Activated naive CD4-positive, alpha-beta T cell treated with anti-CD3 and anti-CD28 coated beads, Interleukin-2, amount 50 U/mL, for 24 hours (primary cell): ENCODE data around the gene POC1A.
"Not testable (repeated sequence)": the region's sequence is repeated elsewhere in the genome, so short reads cannot be mapped to it uniquely, and the experiment has no call there.

ENCODE experiments used
- H3K27ac Mint-ChIP-seq: one replicate; pipeline ENCODE4 v1.8.0; 2021; ENCODE audit warnings: mild to moderate bottlenecking, mixed read lengths
- H3K27me3 Mint-ChIP-seq: one replicate; pipeline ENCODE4 v1.8.0; 2021; ENCODE audit warnings: mixed read lengths
- H3K36me3 Mint-ChIP-seq: one replicate; pipeline ENCODE4 v1.8.0; 2021; ENCODE audit warnings: mixed read lengths
- H3K4me1 Mint-ChIP-seq: one replicate; pipeline ENCODE4 v1.8.0; 2021; ENCODE audit warnings: mixed read lengths
- H3K4me3 Mint-ChIP-seq: one replicate; pipeline ENCODE4 v1.8.0; 2021; ENCODE audit warnings: mild to moderate bottlenecking, mixed read lengths
- H3K9me3 Mint-ChIP-seq: one replicate; pipeline ENCODE4 v1.8.0; 2021; ENCODE audit warnings: mixed read lengths

The POC1A gene

DNA sequence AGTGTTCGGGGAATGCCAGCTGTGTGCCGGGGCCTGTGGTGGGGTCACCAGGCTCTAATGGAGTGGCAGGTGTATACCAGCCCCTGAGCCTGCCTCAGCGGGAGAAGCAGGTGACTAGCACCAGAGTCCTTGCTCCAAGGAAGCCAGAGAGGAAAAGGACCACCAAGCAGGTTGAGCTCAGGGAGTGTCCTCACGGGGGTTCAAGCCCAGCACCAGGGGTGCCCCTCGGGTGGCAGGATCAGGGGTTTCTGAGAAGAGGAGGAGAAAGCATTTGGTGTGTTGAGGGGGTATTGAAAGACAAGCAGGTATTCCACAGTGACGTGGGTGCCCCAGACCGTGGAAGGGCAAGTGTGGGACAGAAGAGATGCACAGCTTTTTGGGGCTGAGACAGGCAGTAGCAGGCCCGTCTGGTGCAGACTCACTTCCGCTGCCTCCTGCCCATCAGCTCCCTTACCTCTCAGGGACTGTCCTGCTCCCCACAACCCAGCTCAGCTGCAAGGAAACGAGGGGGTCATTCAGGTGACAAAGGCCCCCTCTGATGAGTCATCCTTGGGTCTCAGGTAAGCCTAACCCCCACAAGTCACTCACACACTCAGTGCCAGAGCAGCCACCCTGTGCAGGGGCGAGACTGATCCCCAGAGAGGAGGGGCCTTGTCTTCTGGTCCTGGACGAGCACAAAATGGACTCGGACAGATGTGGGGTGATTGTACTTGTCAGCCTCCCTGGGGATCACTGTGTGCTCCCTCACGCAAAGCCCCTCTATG is 21.4 kb upstream of the POC1A start:
- no peaks in the 10 kb centered on the region for H3K9me3 Mint-ChIP-seq
- H3K36me3 Mint-ChIP-seq: no peaks in the 10 kb centered on the region
- no peak overlapping the region for H3K4me3 Mint-ChIP-seq
- H3K4me1 Mint-ChIP-seq: peaks cover 4% of the 10 kb centered on the region
- no peaks in the 10 kb centered on the region for H3K27me3 Mint-ChIP-seq
- no peak overlapping the region for H3K27ac Mint-ChIP-seq

DNA sequence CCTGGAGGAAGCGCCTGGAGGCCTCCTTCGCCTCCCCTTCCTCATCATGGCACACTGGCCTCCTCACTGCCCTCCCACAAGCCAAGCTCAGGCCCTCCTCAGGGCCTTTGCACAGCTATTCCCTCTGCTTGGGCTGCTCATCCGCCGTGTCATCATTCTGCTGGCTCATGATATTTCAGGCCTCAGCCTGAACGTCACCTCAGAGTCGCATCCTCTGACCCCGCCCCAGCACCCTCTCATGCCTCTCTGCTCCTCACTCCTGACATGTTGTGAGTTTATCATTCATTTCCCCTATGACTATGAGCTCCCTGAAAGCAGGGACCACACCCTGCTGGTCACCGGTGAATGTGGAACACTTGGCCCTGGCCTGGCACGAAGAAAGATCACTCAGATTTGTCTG is 20.7 kb upstream of the POC1A start:
- H3K4me3 Mint-ChIP-seq: no peak overlapping the region
- no peak overlapping the region for H3K27ac Mint-ChIP-seq
- no peaks in the 10 kb centered on the region for H3K9me3 Mint-ChIP-seq
- H3K36me3 Mint-ChIP-seq: no peaks in the 10 kb centered on the region
- peaks cover 4% of the 10 kb centered on the region for H3K4me1 Mint-ChIP-seq
- H3K27me3 Mint-ChIP-seq: no peaks in the 10 kb centered on the region

- Mint-ChIP-seq H3K9me3 (no peaks in the 10 kb centered on the region), H3K36me3 (no peaks in the 10 kb centered on the region), H3K27ac (no peak overlapping the region), H3K27me3 (no peaks in the 10 kb centered on the region), H3K4me3 (no peak overlapping the region), H3K4me1 (peaks cover 4% of the 10 kb centered on the region)
Observed at GRCh38 chr3:52173101-52173500, 18.9 kb upstream of the POC1A start.

DNA sequence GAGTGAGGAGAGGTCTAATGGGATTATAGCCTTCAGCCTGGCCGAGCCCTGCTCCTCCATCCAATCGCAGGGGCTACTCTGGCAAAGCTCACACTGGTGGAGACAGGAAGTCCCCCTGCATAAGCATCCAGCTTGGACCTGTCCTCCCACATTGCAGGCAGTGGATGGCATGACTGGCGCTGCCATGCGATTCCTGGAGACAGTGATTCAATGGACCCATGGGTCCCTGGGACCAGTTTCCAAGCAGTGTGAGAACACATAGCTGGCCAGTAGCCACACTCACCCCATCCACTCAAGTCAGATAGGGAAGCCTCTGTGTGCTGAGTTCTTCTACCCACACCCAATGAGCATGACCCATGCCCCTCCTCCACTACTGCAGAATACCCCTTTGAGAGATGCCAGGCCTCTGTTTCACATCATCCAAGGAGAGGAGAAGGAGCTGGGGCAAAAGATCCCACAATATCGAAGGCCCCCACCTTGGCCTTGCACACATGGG is 18.1 kb upstream of the POC1A start:
- no peaks in the 10 kb centered on the region for H3K9me3 Mint-ChIP-seq
- H3K27ac Mint-ChIP-seq: no peak overlapping the region
- no peaks in the 10 kb centered on the region for H3K36me3 Mint-ChIP-seq
- no peak overlapping the region for H3K4me3 Mint-ChIP-seq
- peaks cover 4% of the 10 kb centered on the region for H3K4me1 Mint-ChIP-seq
- H3K27me3 Mint-ChIP-seq: no peaks in the 10 kb centered on the region

- Mint-ChIP-seq H3K36me3 (no peaks in the 10 kb centered on the region), H3K4me1 (peaks cover 4% of the 10 kb centered on the region), H3K9me3 (no peaks in the 10 kb centered on the region), H3K4me3 (no peak overlapping the region), H3K27ac (no peak overlapping the region), H3K27me3 (no peaks in the 10 kb centered on the region)
Observed at GRCh38 chr3:52171514-52172261, 17.5 kb upstream of the POC1A start.

GRCh38 chr3:52170217-52170616 is 16.0 kb upstream of the POC1A start:
- not testable (repeated sequence) for H3K27me3 Mint-ChIP-seq, H3K27ac Mint-ChIP-seq, H3K9me3 Mint-ChIP-seq, H3K36me3 Mint-ChIP-seq, H3K4me3 Mint-ChIP-seq, H3K4me1 Mint-ChIP-seq

DNA sequence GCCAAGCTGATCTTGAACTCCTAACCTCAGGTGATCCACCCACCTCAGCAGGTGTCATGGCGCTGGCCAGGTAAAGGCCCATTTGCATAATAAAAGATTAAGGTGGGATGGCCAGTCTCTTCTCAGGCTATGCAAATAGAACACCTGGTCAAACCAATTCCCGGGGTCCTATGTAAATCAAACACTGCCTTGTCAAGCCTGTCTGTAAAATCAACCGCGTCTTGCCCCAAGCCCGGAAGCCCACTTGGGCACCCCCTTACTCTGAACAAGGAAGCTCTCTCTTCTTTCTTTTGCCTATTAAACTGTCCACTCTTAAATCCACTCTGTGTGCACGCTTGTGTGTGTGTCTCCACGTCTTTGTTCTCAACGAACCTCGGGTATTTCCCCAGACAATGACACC is 13.0 kb upstream of the POC1A start:
- no peaks in the 10 kb centered on the region for H3K27me3 Mint-ChIP-seq
- peaks cover 4% of the 10 kb centered on the region for H3K4me1 Mint-ChIP-seq
- H3K27ac Mint-ChIP-seq: no peak overlapping the region
- no peak overlapping the region for H3K4me3 Mint-ChIP-seq
- H3K9me3 Mint-ChIP-seq: no peaks in the 10 kb centered on the region
- no peaks in the 10 kb centered on the region for H3K36me3 Mint-ChIP-seq

DNA sequence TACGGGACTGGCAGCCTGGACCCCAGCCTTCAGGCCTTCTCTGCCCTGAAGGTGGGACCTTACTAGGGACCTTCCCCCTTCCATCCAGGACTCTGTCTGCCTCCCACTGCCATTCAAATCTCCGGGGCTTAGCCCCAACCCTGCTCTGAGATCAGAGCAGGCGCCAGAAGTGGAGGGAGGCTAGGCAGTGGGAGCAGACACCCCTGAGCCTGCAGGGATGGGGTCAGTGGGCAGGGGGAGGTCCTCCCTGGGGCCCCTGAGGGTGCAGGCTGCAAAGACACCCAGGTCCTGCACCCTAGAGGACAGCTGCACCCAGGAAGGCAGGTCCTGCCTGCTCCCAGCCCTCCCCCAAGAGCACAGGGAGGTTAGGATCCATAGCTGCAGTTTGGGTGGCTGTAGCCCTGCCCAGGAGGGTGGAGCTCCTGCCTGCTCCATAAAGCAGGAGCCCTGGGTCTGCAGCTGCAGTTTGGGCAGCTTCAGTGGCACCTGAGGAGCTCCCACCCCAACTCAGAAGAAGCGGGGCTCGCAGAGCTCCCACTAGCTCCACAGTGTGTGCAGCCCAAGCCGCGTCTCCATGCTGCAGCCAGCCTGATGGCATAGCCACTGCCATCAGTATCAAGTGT is 8.1 kb upstream of the POC1A start:
- Mint-ChIP-seq H3K9me3 (no peaks in the 10 kb centered on the region), H3K4me1 (no peaks in the 10 kb centered on the region), H3K27ac (no peak overlapping the region), H3K4me3 (no peak overlapping the region), H3K36me3 (no peaks in the 10 kb centered on the region), H3K27me3 (no peaks in the 10 kb centered on the region)

- Mint-ChIP-seq H3K4me3 (no peak overlapping the region), H3K27me3 (no peaks in the 10 kb centered on the region)
Observed at GRCh38 chr3:52159503-52159902, 5.3 kb upstream of the POC1A start.

DNA sequence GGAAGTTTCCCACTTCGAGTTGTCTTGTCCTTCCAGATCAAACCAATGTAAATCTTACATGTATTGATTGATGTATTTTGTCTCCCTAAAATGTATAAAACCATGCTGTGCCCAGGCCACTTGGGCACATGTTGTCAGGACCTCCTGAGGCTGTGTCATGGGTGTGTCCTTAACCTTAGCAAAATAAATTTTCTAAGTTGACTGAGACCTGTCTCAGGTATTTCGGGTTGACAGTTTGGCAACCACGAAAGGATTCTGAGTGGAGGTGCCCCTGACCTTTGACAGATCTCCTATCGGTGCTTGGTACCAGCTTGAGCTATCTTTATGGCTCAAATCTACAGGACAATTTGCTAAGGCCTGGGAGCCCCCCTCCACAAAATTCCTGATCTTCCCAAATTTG is 1.7 kb upstream of the POC1A start:
- no peaks in the 10 kb centered on the region for H3K9me3 Mint-ChIP-seq
- H3K27ac Mint-ChIP-seq: peak overlapping the region; percentile 35
- no peaks in the 10 kb centered on the region for H3K36me3 Mint-ChIP-seq
- H3K4me3 Mint-ChIP-seq: peak overlapping the region; percentile 64
- no peaks in the 10 kb centered on the region for H3K27me3 Mint-ChIP-seq
- H3K4me1 Mint-ChIP-seq: peaks cover 13% of the 10 kb centered on the region

More at GRCh38 chr3:52159503-52159902, 5.3 kb upstream of the POC1A start:
- H3K27ac Mint-ChIP-seq: no peak overlapping the region
- no peaks in the 10 kb centered on the region for H3K36me3 Mint-ChIP-seq
- H3K4me1 Mint-ChIP-seq: peaks cover 13% of the 10 kb centered on the region
- no peaks in the 10 kb centered on the region for H3K9me3 Mint-ChIP-seq

DNA sequence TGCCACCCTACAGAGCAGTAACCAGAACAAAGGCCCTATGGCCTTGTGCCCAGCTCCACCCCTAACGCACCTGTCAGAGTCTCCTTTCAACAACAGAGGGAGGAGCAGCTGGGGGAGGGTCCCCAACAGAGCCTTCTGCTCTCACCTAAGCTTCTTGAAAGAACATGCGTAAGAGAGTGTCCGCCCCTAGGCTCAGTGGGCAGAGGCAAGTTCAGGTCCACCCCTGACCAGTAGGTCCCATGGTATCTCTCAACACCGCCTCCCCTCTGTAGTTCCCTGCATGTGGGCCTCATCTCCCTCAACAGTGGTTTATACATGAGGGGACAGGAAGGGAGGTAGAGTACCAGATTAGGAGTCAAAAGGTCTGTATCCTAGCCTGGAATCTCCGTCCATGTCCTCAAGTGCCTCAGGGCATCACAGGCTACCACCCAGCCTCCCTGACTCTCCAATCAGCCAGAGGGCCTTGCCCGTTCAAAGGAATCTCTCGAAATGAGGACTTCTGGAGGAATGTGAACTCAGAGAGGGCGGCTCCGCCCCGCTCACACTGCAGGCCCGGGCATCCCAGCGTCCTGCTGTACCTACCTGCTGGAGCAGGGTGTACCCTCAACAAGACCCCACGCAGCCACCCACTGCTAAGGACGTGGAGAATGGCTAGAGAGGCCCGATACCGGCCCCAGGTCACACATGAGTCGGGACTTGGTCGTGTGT is 680 bp downstream of the POC1A start:
- H3K27ac Mint-ChIP-seq: no peak overlapping the region

GRCh38 chr3:52151991-52152390 is 2.2 kb downstream of the POC1A start:
- H3K27ac Mint-ChIP-seq, H3K4me3 Mint-ChIP-seq, H3K9me3 Mint-ChIP-seq, H3K36me3 Mint-ChIP-seq, H3K27me3 Mint-ChIP-seq: not testable (repeated sequence)
- peaks cover 13% of the 10 kb centered on the region for H3K4me1 Mint-ChIP-seq

More for the DNA sequence above, 680 bp downstream of the POC1A start:
- H3K36me3 Mint-ChIP-seq: no peaks in the 10 kb centered on the region
- H3K4me1 Mint-ChIP-seq: peaks cover 13% of the 10 kb centered on the region
- no peaks in the 10 kb centered on the region for H3K27me3 Mint-ChIP-seq
- peak overlapping the region; percentile 92 for H3K4me3 Mint-ChIP-seq
- H3K9me3 Mint-ChIP-seq: no peaks in the 10 kb centered on the region

GRCh38 chr3:52150860-52151259 is 3.4 kb downstream of the POC1A start:
- H3K4me1 Mint-ChIP-seq: peaks cover 11% of the 10 kb centered on the region
- H3K36me3 Mint-ChIP-seq: no peaks in the 10 kb centered on the region
- H3K27ac Mint-ChIP-seq: no peak overlapping the region
- no peak overlapping the region for H3K4me3 Mint-ChIP-seq
- H3K27me3 Mint-ChIP-seq: no peaks in the 10 kb centered on the region
- H3K9me3 Mint-ChIP-seq: no peaks in the 10 kb centered on the region

DNA sequence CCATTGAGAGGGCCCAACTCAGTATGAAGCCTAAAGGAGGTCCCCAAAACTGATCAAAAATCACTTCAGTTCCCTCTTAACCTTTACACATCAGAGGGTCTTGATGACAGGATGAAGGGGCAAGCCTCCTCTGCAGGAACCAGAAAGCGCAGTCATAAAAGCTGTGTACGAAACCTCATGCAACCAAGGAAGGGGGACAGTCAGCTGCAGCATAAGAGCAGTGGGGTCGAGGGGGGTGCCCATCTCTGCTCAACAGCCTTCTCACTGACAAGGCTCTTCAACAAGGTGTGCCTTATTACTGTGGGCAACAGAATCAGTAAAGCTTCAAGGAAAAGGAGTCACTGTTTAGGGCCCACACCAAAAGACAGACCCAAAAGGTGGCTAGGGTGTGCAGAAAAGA is 3.9 kb downstream of the POC1A start:
- Mint-ChIP-seq H3K27ac (no peak overlapping the region), H3K36me3 (no peaks in the 10 kb centered on the region), H3K4me1 (peaks cover 7% of the 10 kb centered on the region), H3K27me3 (no peaks in the 10 kb centered on the region), H3K9me3 (no peaks in the 10 kb centered on the region), H3K4me3 (no peak overlapping the region)

GRCh38 chr3:52149726-52150125 is 4.5 kb downstream of the POC1A start:
- Mint-ChIP-seq H3K36me3 (no peaks in the 10 kb centered on the region), H3K27me3 (no peaks in the 10 kb centered on the region), H3K4me1 (peaks cover 1% of the 10 kb centered on the region), H3K27ac (no peak overlapping the region), H3K4me3 (no peak overlapping the region), H3K9me3 (no peaks in the 10 kb centered on the region)
